ENCODE data around the gene FANCC. TPM values are rescaled to one million over a fixed set of nuclear protein-coding genes. Genes with fewer than 3 reads are reported as not detected.

Gene FANCC
- total RNA-seq, 1 experiment from 2014 or later: 44.7 TPM

DNA sequence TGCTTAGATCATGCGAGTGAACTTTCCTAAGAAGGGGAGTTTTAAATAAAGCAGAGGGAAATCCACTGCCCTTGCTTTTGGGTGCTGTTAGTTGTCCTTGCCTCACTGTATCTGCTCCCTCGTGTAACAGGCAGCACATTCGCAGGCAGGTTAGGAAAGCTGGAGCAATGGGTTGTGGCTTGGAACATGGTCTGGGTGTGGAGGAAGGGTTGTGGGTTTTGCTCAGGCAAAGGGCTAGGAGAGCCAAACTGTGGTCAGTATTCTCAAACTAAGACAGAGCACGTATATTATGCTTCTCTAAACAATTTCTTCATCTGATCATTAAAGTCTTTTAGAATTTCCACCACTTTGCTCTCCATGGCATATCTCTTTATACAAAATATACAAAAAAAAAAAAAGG is 135.7 kb downstream of the FANCC start:
- ChIA-PET CTCF (no interaction called here), POLR2A (ENCODE audit: unreplicated experiment) (no interaction called here)
- no peaks in the 10 kb centered on the region for H3K9me3 ChIP-seq (ENCODE audit: insufficient read depth, low read depth)
- no peaks in the 10 kb centered on the region for H3K9me2 ChIP-seq (ENCODE audit: insufficient read depth)
- no peak for DNase-seq
- H3K27ac ChIP-seq: no peak overlapping the region
- H4K20me1 ChIP-seq (ENCODE audit: insufficient read depth): no peaks in the 10 kb centered on the region
- no peaks in the 10 kb centered on the region for H3K36me3 ChIP-seq (ENCODE audit: low read depth)
- TF ChIP-seq CTCF (conservative IDR thresholded peaks at IDR 0.05) (no peak), EZH2 (IDR thresholded peaks at IDR 0.05; ENCODE audit: low read depth) (no peak)
- intact Hi-C loops (cut with micrococcal nuclease; ENCODE audit: unreplicated experiment): no loop called here
- H3K4me1 ChIP-seq (replicated peaks; ENCODE audit: insufficient read depth): no peaks in the 10 kb centered on the region
- no peaks in the 10 kb centered on the region for H3K79me2 ChIP-seq (ENCODE audit: low read depth)
- H3F3A ChIP-seq (ENCODE audit: insufficient read depth, low read depth): no peaks in the 10 kb centered on the region
- H3K4me2 ChIP-seq: no peak overlapping the region
- no peaks in the 10 kb centered on the region for H3K27me3 ChIP-seq (ENCODE audit: insufficient read depth, low read depth)
- BruUV-seq (replicated peaks): no TSS peak
- no peak overlapping the region for H2AFZ ChIP-seq
- no peak overlapping the region for H3K4me3 ChIP-seq

DNA sequence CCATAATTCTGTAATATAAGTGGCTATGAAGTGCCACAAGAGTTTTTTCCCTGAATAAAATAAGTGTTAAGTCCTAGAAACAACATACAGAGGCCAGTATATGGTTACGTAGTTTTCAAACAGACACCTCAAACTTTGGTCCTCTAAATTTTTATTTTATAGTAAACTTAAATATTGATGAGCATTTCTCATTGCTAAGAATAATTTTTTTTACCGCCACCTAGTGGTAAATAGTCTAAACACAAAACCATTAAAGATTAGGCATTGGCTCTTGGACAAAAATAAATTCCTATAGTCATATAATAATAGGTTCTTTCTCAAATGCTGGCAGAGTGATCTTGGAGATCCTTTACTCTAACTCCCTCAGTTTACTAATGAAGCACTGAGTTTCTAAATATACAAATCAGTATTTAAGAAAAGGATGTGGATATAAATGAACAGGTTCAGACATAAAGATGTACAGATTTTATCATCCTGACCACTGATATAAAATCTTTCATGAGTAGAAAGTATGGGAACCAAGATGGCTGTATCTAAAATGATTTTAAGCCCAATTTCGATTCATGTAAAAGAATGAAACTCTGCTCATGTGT is 136.2 kb downstream of the FANCC start:
- Histone ChIP-seq H3K36me3 (ENCODE audit: low read depth) (no peaks in the 10 kb centered on the region), H3K79me2 (ENCODE audit: low read depth) (no peaks in the 10 kb centered on the region), H4K20me1 (ENCODE audit: insufficient read depth) (no peaks in the 10 kb centered on the region), H3K4me1 (replicated peaks; ENCODE audit: insufficient read depth) (no peaks in the 10 kb centered on the region), H3K27ac (no peak overlapping the region), H3K4me3 (no peak overlapping the region), H3F3A (ENCODE audit: insufficient read depth, low read depth) (no peaks in the 10 kb centered on the region), H3K9me3 (ENCODE audit: insufficient read depth, low read depth) (no peaks in the 10 kb centered on the region), H2AFZ (no peak overlapping the region), H3K9me2 (ENCODE audit: insufficient read depth) (no peaks in the 10 kb centered on the region), H3K27me3 (ENCODE audit: insufficient read depth, low read depth) (no peaks in the 10 kb centered on the region), H3K4me2 (no peak overlapping the region)
- no peak for DNase-seq
- intact Hi-C loops (cut with micrococcal nuclease; ENCODE audit: unreplicated experiment): no loop called here
- POLR2A ChIA-PET (ENCODE audit: unreplicated experiment): no interaction called here
- TF ChIP-seq CTCF (conservative IDR thresholded peaks at IDR 0.05) (peak; percentile 77), EZH2 (IDR thresholded peaks at IDR 0.05; ENCODE audit: low read depth) (no peak)
- BruUV-seq (replicated peaks): no TSS peak
- CTCF ChIA-PET: no interaction called here

GRCh38 chr9:95177617-95178016 is 139.9 kb downstream of the FANCC start:
- Histone ChIP-seq H2AFZ (no peak overlapping the region), H3K4me3 (no peak overlapping the region), H3K4me2 (no peak overlapping the region), H3K36me3 (ENCODE audit: low read depth) (no peaks in the 10 kb centered on the region), H3K4me1 (replicated peaks; ENCODE audit: insufficient read depth) (no peaks in the 10 kb centered on the region), H3F3A (ENCODE audit: insufficient read depth, low read depth) (no peaks in the 10 kb centered on the region), H3K27me3 (ENCODE audit: insufficient read depth, low read depth) (no peaks in the 10 kb centered on the region), H4K20me1 (ENCODE audit: insufficient read depth) (no peaks in the 10 kb centered on the region), H3K9me3 (ENCODE audit: insufficient read depth, low read depth) (no peaks in the 10 kb centered on the region), H3K9me2 (ENCODE audit: insufficient read depth) (no peaks in the 10 kb centered on the region), H3K79me2 (ENCODE audit: low read depth) (no peaks in the 10 kb centered on the region), H3K27ac (no peak overlapping the region)
- TF ChIP-seq CTCF (conservative IDR thresholded peaks at IDR 0.05) (no peak), EZH2 (IDR thresholded peaks at IDR 0.05; ENCODE audit: low read depth) (no peak)
- intact Hi-C loops (cut with micrococcal nuclease; ENCODE audit: unreplicated experiment): no loop called here
- no peak for DNase-seq
- CTCF ChIA-PET: interaction anchor here (0.6 kb wide), 2 partner anchors 163 to 496 kb away, joined by 3 read pairs; no protein-coding TSS in a partner anchor
- BruUV-seq (replicated peaks): no TSS peak
- POLR2A ChIA-PET (ENCODE audit: unreplicated experiment): interaction anchor here (0.7 kb wide), 1 partner anchor 159 kb away, joined by 3 read pairs; no protein-coding TSS in a partner anchor
